Fibroblast of lung (primary cell): Measurements from ENCODE around the gene ABCA2.

Source experiments
- EZH2 ChIP-seq: IDR thresholded peaks from 2 replicates; pipeline ENCODE4 v1.5.1; 2012; ENCODE audit warnings: low read length, control low read depth, mild to moderate bottlenecking; ENCODE audit errors: missing control alignments
- TF ChIP-seq, protein P1 (sequence below), 2 donors: IDR thresholded peaks in 1 of 2; conservative IDR thresholded peaks in 1 of 2; 1 replicate in 1 of 2; 2 replicates in 1 of 2; pipeline ENCODE4 v1.5.1; 2011 to 2012; ENCODE audit warnings: low read length in 2 of 2, control low read depth in 1 of 2, inconsistent platforms in 1 of 2, low read depth in 1 of 2, mild to moderate bottlenecking in 1 of 2

DNA sequence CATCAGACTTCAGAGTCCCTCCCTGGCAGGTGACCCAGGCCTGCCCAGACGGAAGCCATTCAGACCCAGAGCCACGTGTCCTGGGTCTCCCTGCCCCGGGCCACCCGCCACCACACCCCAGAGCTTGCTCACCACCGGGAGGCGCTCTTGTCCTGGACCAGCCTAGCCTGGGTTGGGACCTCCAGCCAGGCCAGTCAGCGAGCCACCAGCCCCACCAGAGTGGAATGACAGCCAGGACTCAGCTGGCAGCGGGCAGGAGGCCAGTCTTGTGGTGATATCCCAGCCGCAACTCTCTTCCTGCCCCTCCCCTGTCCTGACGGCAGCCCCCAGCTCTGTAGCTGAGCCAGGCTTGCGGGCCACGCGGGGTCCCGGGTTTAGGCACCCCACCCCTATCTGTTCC is 52.4 kb downstream of the ABCA2 start:
- TF ChIP-seq, protein P1, sequence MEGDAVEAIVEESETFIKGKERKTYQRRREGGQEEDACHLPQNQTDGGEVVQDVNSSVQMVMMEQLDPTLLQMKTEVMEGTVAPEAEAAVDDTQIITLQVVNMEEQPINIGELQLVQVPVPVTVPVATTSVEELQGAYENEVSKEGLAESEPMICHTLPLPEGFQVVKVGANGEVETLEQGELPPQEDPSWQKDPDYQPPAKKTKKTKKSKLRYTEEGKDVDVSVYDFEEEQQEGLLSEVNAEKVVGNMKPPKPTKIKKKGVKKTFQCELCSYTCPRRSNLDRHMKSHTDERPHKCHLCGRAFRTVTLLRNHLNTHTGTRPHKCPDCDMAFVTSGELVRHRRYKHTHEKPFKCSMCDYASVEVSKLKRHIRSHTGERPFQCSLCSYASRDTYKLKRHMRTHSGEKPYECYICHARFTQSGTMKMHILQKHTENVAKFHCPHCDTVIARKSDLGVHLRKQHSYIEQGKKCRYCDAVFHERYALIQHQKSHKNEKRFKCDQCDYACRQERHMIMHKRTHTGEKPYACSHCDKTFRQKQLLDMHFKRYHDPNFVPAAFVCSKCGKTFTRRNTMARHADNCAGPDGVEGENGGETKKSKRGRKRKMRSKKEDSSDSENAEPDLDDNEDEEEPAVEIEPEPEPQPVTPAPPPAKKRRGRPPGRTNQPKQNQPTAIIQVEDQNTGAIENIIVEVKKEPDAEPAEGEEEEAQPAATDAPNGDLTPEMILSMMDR (conservative IDR thresholded peaks at IDR 0.05 in 1 of 2, IDR thresholded peaks at IDR 0.05 in 1 of 2; ENCODE audit: low read depth in 1 of 2, low read length in 2 of 2): no peak
- no peak for TF ChIP-seq EZH2
